ENCODE data around the gene SPOCK1.
"Not testable (repeated sequence)": the region's sequence is repeated elsewhere in the genome, so short reads cannot be mapped to it uniquely, and the experiment has no call there.

The SPOCK1 gene

GRCh38 chr5:137264573-137264972 lies 234.6 kb downstream of the SPOCK1 start:
- no peak for DNase-seq (ENCODE audit: low spot score)

- no peak for DNase-seq (ENCODE audit: low spot score)
Measured at GRCh38 chr5:137264041-137264440, 235.1 kb downstream of the SPOCK1 start.

GRCh38 chr5:137263371-137264005 lies 235.6 kb downstream of the SPOCK1 start:
- DNase-seq (ENCODE audit: low spot score), result peak; percentile 67

GRCh38 chr5:137262818-137263217 lies 236.3 kb downstream of the SPOCK1 start:
- no peak for DNase-seq (ENCODE audit: low spot score)

GRCh38 chr5:137260820-137261695 lies 238.1 kb downstream of the SPOCK1 start:
- no peak for DNase-seq (ENCODE audit: low spot score)

GRCh38 chr5:137259115-137259514 lies 240.0 kb downstream of the SPOCK1 start:
- not testable (repeated sequence) for DNase-seq (ENCODE audit: low spot score)

GRCh38 chr5:137254119-137255090 lies 244.7 kb downstream of the SPOCK1 start:
- DNase-seq (ENCODE audit: low spot score), result peak; percentile 97

- no peak for DNase-seq (ENCODE audit: low spot score)
Measured at GRCh38 chr5:137252512-137252911, 246.6 kb downstream of the SPOCK1 start.

- peak; percentile 57 for DNase-seq (ENCODE audit: low spot score)
Measured at GRCh38 chr5:137250421-137250820, 248.7 kb downstream of the SPOCK1 start.

- DNase-seq (ENCODE audit: low spot score), result no peak
Measured at GRCh38 chr5:137248527-137248926, 250.6 kb downstream of the SPOCK1 start.

GRCh38 chr5:137245438-137245837 lies 253.7 kb downstream of the SPOCK1 start:
- no peak for DNase-seq (ENCODE audit: low spot score)

GRCh38 chr5:137240285-137240684 lies 258.8 kb downstream of the SPOCK1 start:
- DNase-seq (ENCODE audit: low spot score), result no peak

GRCh38 chr5:137236849-137237507 lies 262.1 kb downstream of the SPOCK1 start:
- DNase-seq (ENCODE audit: low spot score), result no peak

GRCh38 chr5:137236252-137236651 lies 262.9 kb downstream of the SPOCK1 start:
- DNase-seq (ENCODE audit: low spot score), result no peak

GRCh38 chr5:137234973-137235943 lies 263.9 kb downstream of the SPOCK1 start:
- DNase-seq (ENCODE audit: low spot score), result no peak

- no peak for DNase-seq (ENCODE audit: low spot score)
Measured at GRCh38 chr5:137233726-137234125, 265.4 kb downstream of the SPOCK1 start.

GRCh38 chr5:137233304-137233703 lies 265.8 kb downstream of the SPOCK1 start:
- DNase-seq (ENCODE audit: low spot score), result not testable (repeated sequence)

GRCh38 chr5:137231540-137231939 lies 267.6 kb downstream of the SPOCK1 start:
- no peak for DNase-seq (ENCODE audit: low spot score)

- no peak for DNase-seq (ENCODE audit: low spot score)
Measured at GRCh38 chr5:137228816-137229215, 270.3 kb downstream of the SPOCK1 start.

GRCh38 chr5:137226081-137226480 lies 273.0 kb downstream of the SPOCK1 start:
- DNase-seq (ENCODE audit: low spot score), result no peak
